HT1080 (cell line): ENCODE measurements around the gene CCL21. TPM values are rescaled to one million over a fixed set of nuclear protein-coding genes. Genes with fewer than 3 reads are reported as not detected.
"Not testable (repeated sequence)": the region's sequence is repeated elsewhere in the genome, so short reads cannot be mapped to it uniquely, and the experiment has no call there.

Source experiments
- DNase-seq: peaks from one replicate; pipeline ENCODE4 v3.0.0-alpha.2; 2015; ENCODE audit warnings: low read depth
- polyA plus RNA-seq, 2 experiments: library from polyadenylated mRNA; depleted of rRNA; stranded (reverse); fragments of >200 nt; gene quantifications; 2 replicates each; pipeline ENCODE4 v1.2.3, GENCODE V29; 2015
- total RNA-seq: library from RNA; depleted of rRNA; stranded (reverse); fragments of >200 nt; shearing (Covaris generic); gene quantifications from 2 replicates; pipeline ENCODE4 v1.2.3, GENCODE V29; 2014; rRNA removed

CCL21 gene, protein sequence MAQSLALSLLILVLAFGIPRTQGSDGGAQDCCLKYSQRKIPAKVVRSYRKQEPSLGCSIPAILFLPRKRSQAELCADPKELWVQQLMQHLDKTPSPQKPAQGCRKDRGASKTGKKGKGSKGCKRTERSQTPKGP
- not detected in 2 replicates for total RNA-seq
- polyA plus RNA-seq (2015; cell fraction: cytosol; rRNA removed) = not detected in 2 replicates
- not detected in 2 replicates for polyA plus RNA-seq (2015; cell fraction: nucleus; rRNA removed)

GRCh38 chr9:34710023-34710422, at the start of gene CCL21:
CCL21 (minus strand) TSS chr9:34710136; CDS start chr9:34710066, 70 bp downstream.
- DNase-seq = no peak

GRCh38 chr9:34759432-34760134, 49.6 kb upstream of the CCL21 start:
- DNase-seq = no peak

GRCh38 chr9:34750320-34750719, 40.4 kb upstream of the CCL21 start:
- DNase-seq = not testable (repeated sequence)

DNA sequence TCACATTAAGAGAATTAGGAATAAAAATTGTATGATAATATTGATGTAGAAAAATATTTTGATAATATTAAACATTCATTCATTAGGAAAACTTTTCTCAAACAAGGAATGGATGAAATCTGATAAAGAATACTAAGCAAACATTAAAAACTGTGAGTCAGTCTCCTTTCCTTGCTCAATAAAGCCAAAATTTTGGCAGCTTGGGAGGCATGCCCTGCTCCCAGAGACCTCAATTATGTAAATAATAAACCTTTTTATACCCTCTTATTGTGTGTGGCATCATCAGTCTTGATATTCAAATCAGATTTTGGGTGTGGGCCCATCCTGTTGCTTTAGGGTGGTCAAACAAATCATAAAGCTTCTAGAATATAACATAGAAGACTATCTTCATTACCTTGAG, 36.6 kb upstream of the CCL21 start:
- no peak for DNase-seq

DNA sequence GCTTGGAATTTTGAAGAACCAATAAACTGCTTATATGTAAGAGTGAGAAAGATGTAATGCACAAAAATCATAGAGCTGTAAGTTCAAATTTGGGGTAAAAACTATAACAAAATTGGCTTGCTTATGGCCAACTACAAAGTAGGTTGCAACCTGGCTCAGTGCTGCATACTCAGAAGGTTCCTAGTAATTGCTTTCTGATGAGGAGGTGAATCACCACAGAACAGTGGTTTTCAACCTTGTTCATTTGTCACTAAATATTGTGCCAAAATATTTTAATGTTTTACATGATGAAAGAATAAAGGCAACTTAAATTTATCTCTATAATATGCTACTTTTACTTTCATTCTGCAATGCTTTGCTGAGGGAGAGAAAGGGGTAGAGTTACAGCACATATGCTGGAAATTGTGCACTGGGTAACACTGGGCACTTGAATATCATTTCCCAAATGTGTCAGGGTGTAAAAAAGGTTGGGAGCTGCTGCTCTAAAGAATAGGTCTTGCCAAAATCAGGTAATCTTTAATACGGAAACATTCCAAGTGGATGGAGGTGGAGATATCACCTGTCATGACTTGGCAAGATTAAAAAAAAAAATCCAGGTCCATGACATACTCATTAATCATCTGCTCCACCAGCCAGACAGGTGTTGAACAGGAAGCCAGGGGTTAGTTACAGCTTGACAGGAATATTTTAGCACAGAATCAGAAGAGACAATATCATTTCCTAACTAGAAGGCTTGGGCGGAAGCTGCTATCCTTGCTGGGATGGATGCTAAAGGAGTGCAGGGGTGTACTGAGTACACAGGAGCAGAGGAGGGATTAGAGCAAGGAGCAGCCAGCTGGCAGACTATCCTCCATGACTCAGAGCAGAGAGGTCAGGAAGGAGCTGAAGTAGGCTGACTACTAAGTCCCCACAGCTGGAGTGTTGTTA, 34.6 kb upstream of the CCL21 start:
- peak; percentile 73 for DNase-seq

GRCh38 chr9:34742710-34743109, 32.8 kb upstream of the CCL21 start:
- DNase-seq = no peak

- DNase-seq = no peak
Measured at GRCh38 chr9:34741628-34742027, 31.7 kb upstream of the CCL21 start.

DNA sequence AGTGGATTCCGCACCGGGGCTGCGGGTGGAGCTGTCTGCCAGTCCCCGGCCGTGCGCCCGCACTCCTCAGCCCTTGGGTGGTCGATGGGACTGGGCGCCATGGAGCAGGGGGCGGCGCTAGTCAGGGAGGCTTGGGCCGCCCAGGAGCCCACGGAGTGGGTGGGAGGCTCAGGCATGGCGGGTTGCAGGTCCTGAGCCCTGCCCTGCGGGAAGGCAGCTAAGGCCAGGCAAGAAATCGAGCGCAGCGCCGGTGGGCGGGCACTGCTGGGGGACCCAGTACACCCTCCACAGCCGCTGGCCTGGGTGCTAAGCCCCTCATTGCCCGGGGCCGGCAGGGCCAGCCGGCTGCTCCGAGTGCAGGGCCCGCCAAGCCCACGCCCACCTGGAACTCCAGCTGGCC, 30.2 kb upstream of the CCL21 start:
- DNase-seq = not testable (repeated sequence)

DNA sequence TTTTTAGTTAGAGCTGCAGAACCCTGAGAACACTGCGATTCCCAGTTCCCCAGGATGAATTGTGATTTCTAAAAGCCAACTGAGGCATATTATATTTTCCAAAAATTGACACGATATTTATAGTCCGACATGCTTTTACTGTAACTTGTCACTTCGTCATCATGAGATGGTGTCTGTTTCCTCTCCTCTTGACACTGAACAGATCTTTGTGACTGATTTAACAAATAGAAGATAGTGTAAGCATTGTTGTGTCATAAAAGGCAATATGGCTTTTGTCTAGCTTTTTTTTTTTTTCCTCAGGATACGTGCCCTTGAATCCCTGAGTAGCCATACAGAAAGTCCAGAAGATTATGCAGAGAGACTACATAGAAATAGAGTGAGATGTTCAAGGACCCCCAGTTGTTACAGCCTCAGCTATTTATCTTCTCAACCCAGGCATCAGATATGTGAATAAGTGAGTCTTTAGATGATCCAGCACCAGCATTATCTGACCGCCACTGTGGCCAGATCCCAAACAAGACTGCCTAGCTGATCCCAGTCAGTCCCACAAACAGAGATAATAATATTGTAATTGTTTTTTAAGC, 27.8 kb upstream of the CCL21 start:
- no peak for DNase-seq

DNA sequence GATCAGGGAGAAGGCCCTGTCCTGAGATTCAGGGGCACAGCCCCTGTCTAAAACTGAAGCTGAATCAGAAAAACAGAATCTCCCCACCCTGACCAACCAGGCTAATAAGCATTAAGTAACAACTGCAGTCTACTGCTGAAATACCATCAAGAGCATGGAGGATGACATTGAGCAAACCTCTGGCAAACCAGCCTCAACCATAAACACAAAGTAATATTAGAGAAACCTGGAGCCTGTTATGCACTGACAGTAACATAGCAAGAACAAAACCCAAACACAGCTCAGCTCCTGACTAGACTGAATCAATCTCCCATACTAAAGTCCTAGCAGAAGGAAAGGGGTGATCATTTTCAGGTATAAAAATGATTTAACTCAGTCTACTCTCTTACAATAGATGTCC, 24.8 kb upstream of the CCL21 start:
- DNase-seq = no peak

DNA sequence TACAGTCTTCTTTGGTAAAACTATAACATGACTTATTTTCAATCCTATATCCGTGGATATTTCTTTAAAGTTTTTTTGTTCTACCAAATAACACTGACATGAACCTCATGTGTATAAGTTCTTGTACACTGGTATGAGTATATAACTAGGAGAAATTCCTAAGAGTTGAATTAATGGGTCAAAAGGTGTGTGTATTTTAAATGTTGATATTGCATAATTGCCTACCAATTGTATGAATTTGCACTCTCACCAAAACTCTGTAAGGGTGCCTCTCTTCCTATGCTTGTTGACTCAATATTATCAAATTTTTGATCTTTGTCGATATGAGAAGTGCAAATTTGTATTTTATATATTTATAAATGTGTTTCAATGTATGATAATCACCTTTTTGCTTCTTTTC, 22.9 kb upstream of the CCL21 start:
- DNase-seq = no peak

DNA sequence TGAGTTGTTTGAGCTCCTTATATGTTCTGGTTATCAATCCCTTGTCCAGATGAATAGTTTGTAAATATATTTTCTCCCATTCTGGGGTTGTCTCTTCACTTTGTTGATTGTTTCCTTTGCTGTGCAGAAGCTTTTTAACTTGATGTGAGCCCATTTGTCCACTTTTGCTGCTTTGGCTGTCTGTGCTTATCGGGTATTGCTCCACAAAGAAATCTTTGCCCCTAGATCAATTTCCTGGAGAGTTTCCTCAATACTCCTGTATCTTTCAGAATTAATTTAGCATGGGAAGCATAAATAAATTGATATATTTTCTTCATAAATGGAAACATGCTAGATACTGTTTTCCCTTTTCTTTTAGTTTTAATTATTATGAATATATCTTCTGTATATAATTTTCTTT, 22.5 kb upstream of the CCL21 start:
- DNase-seq = no peak

DNA sequence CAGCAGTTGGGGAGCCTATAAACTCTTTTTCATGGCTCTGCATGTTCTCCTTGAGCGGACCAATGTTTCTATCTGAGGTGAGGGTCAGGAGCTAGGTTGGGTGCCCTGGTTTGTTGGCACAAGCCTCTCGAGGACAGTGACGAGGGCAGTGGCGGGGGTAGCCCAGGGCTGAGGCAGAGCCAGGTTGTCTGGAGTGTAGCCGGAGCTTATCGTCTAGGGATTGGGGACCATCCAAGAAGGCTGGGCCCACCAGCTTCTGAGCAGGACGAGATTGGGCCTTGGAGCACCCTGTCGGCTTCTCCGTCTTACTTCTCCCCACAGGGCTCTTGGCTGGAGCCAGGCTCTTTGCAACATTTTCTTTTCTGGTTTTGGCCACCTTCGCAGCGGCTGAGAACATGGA, 13.2 kb upstream of the CCL21 start:
- no peak for DNase-seq

DNA sequence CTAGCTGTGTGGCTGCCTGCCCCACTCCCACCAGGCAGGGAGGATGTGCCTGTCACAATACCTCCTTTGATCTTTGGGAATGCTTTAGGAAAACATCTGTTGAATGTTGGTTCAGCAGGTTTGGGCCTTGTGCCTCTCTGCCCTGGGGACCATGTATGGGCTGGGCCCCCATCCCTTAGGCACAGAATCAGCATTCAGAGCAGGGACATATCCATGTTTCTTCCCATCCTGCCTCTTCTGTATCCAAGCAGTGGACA, 9.8 kb upstream of the CCL21 start:
- DNase-seq = not testable (repeated sequence)

- DNase-seq = no peak
Measured at GRCh38 chr9:34719021-34719768, 9.3 kb upstream of the CCL21 start.

DNA sequence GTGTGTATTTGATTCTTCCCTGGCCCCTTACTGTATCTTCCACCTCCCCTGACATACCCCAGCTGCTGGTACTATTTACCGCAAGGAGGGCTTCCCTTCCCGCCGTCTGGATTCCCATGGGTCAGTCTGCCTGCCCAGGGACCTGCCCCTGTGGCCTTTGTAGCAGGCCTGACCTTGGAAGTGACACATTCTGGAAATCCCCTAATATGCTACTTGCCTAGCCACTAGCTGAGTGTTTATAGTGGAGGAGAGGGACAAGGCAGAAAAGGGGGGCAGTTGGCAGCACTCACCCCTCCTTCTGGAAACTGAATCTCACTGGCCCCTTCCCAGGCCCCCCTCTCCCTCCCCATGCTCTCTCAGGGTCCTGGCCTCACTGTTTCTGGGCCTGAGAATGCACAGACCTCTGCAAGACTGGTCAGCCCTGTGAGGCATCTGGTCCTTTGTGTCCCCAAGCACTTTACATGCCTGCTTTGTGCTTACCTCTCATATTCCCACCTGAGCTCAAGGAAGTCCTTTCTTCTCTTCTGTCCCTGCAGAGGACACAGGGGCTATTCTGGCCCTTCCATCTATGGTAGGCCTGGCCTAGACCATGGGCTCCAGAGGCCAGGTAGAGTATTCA, 8.2 kb upstream of the CCL21 start:
- no peak for DNase-seq

GRCh38 chr9:34716711-34717110, 6.8 kb upstream of the CCL21 start:
- DNase-seq = no peak

DNA sequence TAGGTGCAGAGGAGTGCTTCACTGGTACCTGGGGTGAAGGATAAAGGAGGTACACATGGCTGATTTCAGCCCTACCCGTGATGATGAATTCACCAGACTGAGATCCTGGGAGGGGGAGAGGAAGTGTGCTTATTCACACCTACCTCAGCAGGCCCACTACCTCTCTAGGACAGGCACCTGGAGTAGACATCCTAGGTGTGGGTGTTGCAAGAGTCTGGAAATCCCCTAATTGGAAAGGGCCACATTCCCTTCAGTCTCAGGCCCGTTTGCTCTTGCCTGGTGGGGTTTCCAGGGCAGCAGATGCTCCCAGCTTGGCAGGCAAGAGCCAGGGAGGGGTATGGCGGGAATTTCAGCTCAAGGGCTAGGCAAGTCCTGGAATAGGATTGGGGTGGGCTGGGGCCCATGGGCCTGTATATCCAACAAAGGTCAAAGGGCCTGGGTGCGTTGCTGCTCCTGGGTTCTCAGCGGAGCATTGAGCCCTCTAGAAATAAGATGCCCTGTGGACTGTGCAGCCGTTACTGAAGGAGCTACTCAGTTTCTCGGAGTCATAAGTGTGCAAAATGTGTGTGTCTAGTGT, 5.8 kb upstream of the CCL21 start:
- no peak for DNase-seq

GRCh38 chr9:34714007-34714406, 4.1 kb upstream of the CCL21 start:
- DNase-seq = no peak

DNA sequence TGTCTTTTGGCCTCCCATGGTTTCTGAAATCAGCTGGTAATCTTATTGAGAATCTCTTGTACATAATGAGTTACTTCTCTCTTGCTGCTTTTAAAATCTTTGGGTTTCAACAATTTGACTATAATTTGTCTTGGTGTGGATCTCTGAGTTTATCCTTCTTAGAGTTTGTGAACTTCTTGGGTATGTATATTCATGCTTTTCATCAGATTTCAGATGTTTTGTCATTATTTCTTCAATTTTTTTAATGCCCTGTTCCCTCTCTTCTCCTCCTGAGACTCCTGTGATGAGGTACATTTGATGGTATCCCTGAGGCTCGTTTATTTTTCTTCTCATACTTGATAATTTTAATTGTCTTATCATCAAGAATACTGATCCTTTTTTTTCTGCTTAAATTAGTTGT, 2.2 kb upstream of the CCL21 start:
- DNase-seq = no peak
